Panc1 (cell line): ENCODE data around the gene LRRC45. TPM values are rescaled to one million over a fixed set of nuclear protein-coding genes. Genes with fewer than 3 reads are reported as not detected.

Experiments used
- ATAC-seq: fragments of 200-7000 bp; cut with Tn5 transposase; 2 replicates; pipeline ENCODE4 v1.9.1; 2020; ENCODE audit warnings: mild to moderate bottlenecking, moderate library complexity
- BruUV-seq: library from RNA; stranded (reverse); fragments of 400-500 nt; replicated peaks from 2 replicates; lab custom pipeline; 2021; lab: Mats Ljungman, UMichigan
- CTCF ChIA-PET: fragments of 300-600 bp; sonication (Branson Sonifier 250); formaldehyde crosslinking; loops from one replicate; lab custom pipeline; 2022; ENCODE audit warnings: antibody characterized with exemption; lab: Charles Lee
- POLR2A ChIA-PET: fragments of 300-600 bp; sonication (Branson Sonifier 250); formaldehyde crosslinking; loops from one replicate; lab custom pipeline; 2022; ENCODE audit warnings: antibody characterized with exemption; lab: Charles Lee
- DNase-seq: peaks from one replicate; pipeline ENCODE4 v3.0.0-alpha.2; 2010; ENCODE audit warnings: low read depth, low spot score
- H3K27ac ChIP-seq: 2 replicates; pipeline ENCODE4 v1.5.1; 2011; ENCODE audit warnings: mild to moderate bottlenecking, low read length, inconsistent platforms
- H3K27me3 ChIP-seq: fragments of 200-500 bp; sonication (Bioruptor generic); 2 replicates; pipeline ENCODE4 v1.6.0; 2014; ENCODE audit warnings: low read length, inconsistent platforms; ENCODE audit not compliant: control insufficient read depth, insufficient read depth
- H3K36me3 ChIP-seq: fragments of 200-500 bp; sonication (Bioruptor generic); 2 replicates; pipeline ENCODE4 v1.5.1; 2014; ENCODE audit warnings: inconsistent platforms, mild to moderate bottlenecking, low read length, moderate library complexity; ENCODE audit not compliant: control insufficient read depth, insufficient read depth
- H3K4me1 ChIP-seq: 2 replicates; pipeline ENCODE4 v1.5.1; 2011; ENCODE audit warnings: inconsistent platforms, mild to moderate bottlenecking, low read length, moderate library complexity; ENCODE audit not compliant: control insufficient read depth, insufficient read depth
- H3K4me3 ChIP-seq, 2 experiments: 2 replicates each; pipeline ENCODE4 v1.5.1; 2011 to 2012; ENCODE audit warnings: low read depth in 2 of 2, low read length in 2 of 2, mild to moderate bottlenecking in 2 of 2, inconsistent platforms in 1 of 2, moderate library complexity in 1 of 2
- H3K9me3 ChIP-seq: fragments of 200-500 bp; sonication (Bioruptor generic); 2 replicates; pipeline ENCODE4 v1.5.1; 2014; ENCODE audit warnings: low read depth, mild to moderate bottlenecking, inconsistent platforms, low read length, moderate library complexity; ENCODE audit not compliant: control insufficient read depth, insufficient read depth
- POLR2AphosphoS5 ChIP-seq: IDR thresholded peaks from 2 replicates; pipeline ENCODE4 v1.6.1; 2012; ENCODE audit warnings: mild to moderate bottlenecking, low read depth, low read length, moderate library complexity
- REST ChIP-seq, 2 experiments: IDR thresholded peaks; 2 replicates each; pipeline ENCODE4 v1.6.1; 2011 to 2012; ENCODE audit warnings: low read depth in 2 of 2, control low read depth in 1 of 2, low read length in 1 of 2, mild to moderate bottlenecking in 1 of 2, moderate library complexity in 1 of 2; ENCODE audit not compliant: insufficient read depth in 1 of 2
- SIN3A ChIP-seq: IDR thresholded peaks from 2 replicates; pipeline ENCODE4 v1.6.1; 2012; ENCODE audit warnings: low read depth, mild to moderate bottlenecking, low read length, moderate library complexity, borderline replicate concordance; ENCODE audit not compliant: insufficient read depth
- TCF7L2 ChIP-seq: IDR thresholded peaks from 2 replicates; pipeline ENCODE4 v1.6.1; 2011; ENCODE audit warnings: mild to moderate bottlenecking, low read depth, low read length, inconsistent platforms
- in situ Hi-C: cut with HindIII; loops from 2 replicates; pipeline ENCODE4 v1.10.0; 2016; ENCODE audit warnings: low sequenced_read_pairs, low pct_unique_long_range_greater_than_20kb
- intact Hi-C: fragments of 100-400 bp; cut with micrococcal nuclease; formaldehyde crosslinking; loops from one replicate; pipeline ENCODE4 v1.10.0; 2022; ENCODE audit not compliant: unreplicated experiment
- total RNA-seq: library from RNA; stranded (reverse); gene quantifications from one replicate; pipeline ENCODE4 v1.2.1, GENCODE V29; 2021; ENCODE audit not compliant: unreplicated experiment
- TF ChIP-seq, protein P1 (sequence below): fragments of 450-650 bp; IDR thresholded peaks from 2 replicates; pipeline ENCODE4 v1.5.1; 2017; ENCODE audit warnings: mild to moderate bottlenecking

Gene LRRC45
- total RNA-seq, 1 experiment from 2014 or later, result 29.9 TPM

- no peaks in the 10 kb centered on the region; the same call in none of the 2 replicates for H3K36me3 ChIP-seq
These were observed 54.7 kb downstream of the LRRC45 start for GRCh38 chr17:82077617-82078358.

GRCh38 chr17:82078433-82078832, 55.3 kb downstream of the LRRC45 start:
- CTCF ChIA-PET, result interaction anchor here (0.6 kb wide), 1 partner anchor 148 kb away, joined by 5 read pairs; no protein-coding TSS in a partner anchor
- intact Hi-C loops, result no loop called here
- Histone ChIP-seq H3K27ac (peak overlapping the region; percentile 41; the same call in 1 of the 2 replicates), H3K27me3 (no peaks in the 10 kb centered on the region), H3K9me3 (no peaks in the 10 kb centered on the region), H3K4me1 (peaks cover 25% of the 10 kb centered on the region), H3K36me3 (no peaks in the 10 kb centered on the region; the same call in none of the 2 replicates), H3K4me3 (no peak overlapping the region)
- in situ Hi-C loops, result no loop called here
- POLR2A ChIA-PET, result no interaction called here
- no TSS peak for BruUV-seq
- no peak for ATAC-seq
- DNase-seq, result no peak
- TF ChIP-seq REST (IDR thresholded peaks at IDR 0.05; ENCODE audit: insufficient read depth in 1 of 2, low read depth in 2 of 2, low read length in 1 of 2) (no peak), TCF7L2 (no peak), POLR2AphosphoS5 (no peak), SIN3A (no peak)
- TF ChIP-seq, protein P1, sequence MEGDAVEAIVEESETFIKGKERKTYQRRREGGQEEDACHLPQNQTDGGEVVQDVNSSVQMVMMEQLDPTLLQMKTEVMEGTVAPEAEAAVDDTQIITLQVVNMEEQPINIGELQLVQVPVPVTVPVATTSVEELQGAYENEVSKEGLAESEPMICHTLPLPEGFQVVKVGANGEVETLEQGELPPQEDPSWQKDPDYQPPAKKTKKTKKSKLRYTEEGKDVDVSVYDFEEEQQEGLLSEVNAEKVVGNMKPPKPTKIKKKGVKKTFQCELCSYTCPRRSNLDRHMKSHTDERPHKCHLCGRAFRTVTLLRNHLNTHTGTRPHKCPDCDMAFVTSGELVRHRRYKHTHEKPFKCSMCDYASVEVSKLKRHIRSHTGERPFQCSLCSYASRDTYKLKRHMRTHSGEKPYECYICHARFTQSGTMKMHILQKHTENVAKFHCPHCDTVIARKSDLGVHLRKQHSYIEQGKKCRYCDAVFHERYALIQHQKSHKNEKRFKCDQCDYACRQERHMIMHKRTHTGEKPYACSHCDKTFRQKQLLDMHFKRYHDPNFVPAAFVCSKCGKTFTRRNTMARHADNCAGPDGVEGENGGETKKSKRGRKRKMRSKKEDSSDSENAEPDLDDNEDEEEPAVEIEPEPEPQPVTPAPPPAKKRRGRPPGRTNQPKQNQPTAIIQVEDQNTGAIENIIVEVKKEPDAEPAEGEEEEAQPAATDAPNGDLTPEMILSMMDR, result no peak

More at GRCh38 chr17:82077617-82078358, 54.7 kb downstream of the LRRC45 start:
- TF ChIP-seq REST (IDR thresholded peaks at IDR 0.05; ENCODE audit: insufficient read depth in 1 of 2, low read depth in 2 of 2, low read length in 1 of 2) (0 out of 4 replicates have a peak, but pooled peaks of 1 of the 2 experiments have one; percentile 6), POLR2AphosphoS5 (peak; percentile 78), TCF7L2 (no peak), SIN3A (0 out of 2 replicates have a peak, but pooled peaks have one; percentile 26)
- TF ChIP-seq, protein P1, result no peak
- ChIA-PET POLR2A (interaction anchor here (0.6 kb wide), 1 partner anchor 15 kb away, joined by 6 read pairs; no protein-coding TSS in a partner anchor), CTCF (interaction anchor here (0.6 kb wide), 1 partner anchor 47 kb away, joined by 4 read pairs; no protein-coding TSS in a partner anchor)
- no TSS peak for BruUV-seq
- Histone ChIP-seq H3K27ac (peak overlapping the region; percentile 41; the same call in 1 of the 2 replicates), H3K4me1 (peaks cover 25% of the 10 kb centered on the region), H3K27me3 (no peaks in the 10 kb centered on the region), H3K4me3 (no peak overlapping the region), H3K9me3 (no peaks in the 10 kb centered on the region)
- in situ Hi-C loops, result no loop called here
- ATAC-seq (peak; percentile 52), DNase-seq (no peak)
- intact Hi-C loops, result no loop called here
